IMR-90 (cell line): Measurements from ENCODE around the gene PRKAR1B. TPM values are rescaled to one million over a fixed set of nuclear protein-coding genes. Genes with fewer than 3 reads are reported as not detected.

Experiments used
- ATAC-seq: fragments of 200-7000 bp; cut with Tn5 transposase; 2 replicates; pipeline ENCODE4 v1.9.1; 2020; ENCODE audit warnings: low read depth, mild to moderate bottlenecking, moderate library complexity
- BruUV-seq: library from RNA; stranded (reverse); fragments of 400-500 nt; replicated peaks from 2 replicates; lab custom pipeline; 2021; lab: Mats Ljungman, UMichigan
- CTCF ChIA-PET: fragments of 300-600 bp; formaldehyde crosslinking; extraction: SDS; loops from one replicate; lab custom pipeline; 2021; ENCODE audit warnings: antibody characterized with exemption; lab: Yijun Ruan, JAX
- POLR2A ChIA-PET: fragments of 300-600 bp; sonication (Branson Sonifier 250); formaldehyde crosslinking; loops from one replicate; lab custom pipeline; 2022; ENCODE audit warnings: antibody characterized with exemption; ENCODE audit not compliant: unreplicated experiment; lab: Charles Lee
- DNase-seq: peaks from one replicate; pipeline ENCODE4 v3.0.0; 2013
- H2AFZ ChIP-seq: replicated peaks from 2 replicates; pipeline ENCODE3; 2013; ENCODE audit warnings: low read length, mild to moderate bottlenecking; ENCODE audit not compliant: poor library complexity
- H2AK5ac ChIP-seq: 2 replicates; pipeline ENCODE4 v1.6.1; 2013; ENCODE audit warnings: low read depth, low read length, inconsistent platforms
- H2AK9ac ChIP-seq: replicated peaks from 2 replicates; pipeline ENCODE3; 2013; ENCODE audit warnings: mild to moderate bottlenecking, low read depth, low read length, moderate library complexity; ENCODE audit not compliant: poor library complexity
- H2BK120ac ChIP-seq: 2 replicates; pipeline ENCODE4 v1.6.1; 2013; ENCODE audit warnings: low read depth, low read length, inconsistent platforms
- H2BK15ac ChIP-seq: 3 replicates; pipeline ENCODE4 v1.6.1; 2013; ENCODE audit warnings: low read depth, low read length, inconsistent platforms
- H2BK20ac ChIP-seq: 2 replicates; pipeline ENCODE4 v1.6.1; 2013; ENCODE audit warnings: low read depth, mild to moderate bottlenecking, inconsistent platforms, low read length, moderate library complexity
- H2BK5ac ChIP-seq: 2 replicates; pipeline ENCODE4 v1.6.1; 2013; ENCODE audit warnings: mild to moderate bottlenecking, low read depth, low read length, inconsistent platforms; ENCODE audit not compliant: poor library complexity, severe bottlenecking
- H3K14ac ChIP-seq: replicated peaks from 2 replicates; pipeline ENCODE4 v1.6.1; 2013; ENCODE audit warnings: low read depth, low read length, inconsistent platforms
- H3K18ac ChIP-seq: 2 replicates; pipeline ENCODE4 v1.6.1; 2013; ENCODE audit warnings: low read depth, low read length, control low read depth
- H3K23ac ChIP-seq: 2 replicates; pipeline ENCODE4 v1.6.1; 2013; ENCODE audit warnings: low read depth, low read length, inconsistent platforms
- H3K27ac ChIP-seq: 2 replicates; pipeline ENCODE4 v1.5.1; 2013; ENCODE audit warnings: mild to moderate bottlenecking, control low read depth, low read length; ENCODE audit not compliant: insufficient read depth
- H3K27me3 ChIP-seq: 2 replicates; pipeline ENCODE4 v1.6.1; 2013; ENCODE audit warnings: low read length; ENCODE audit not compliant: control insufficient read depth, insufficient read depth
- H3K36me3 ChIP-seq: 2 replicates; pipeline ENCODE4 v1.6.1; 2013; ENCODE audit warnings: low read length, mixed read lengths; ENCODE audit not compliant: control insufficient read depth, insufficient read depth
- H3K4ac ChIP-seq: 2 replicates; pipeline ENCODE4 v1.6.1; 2013; ENCODE audit warnings: low read depth, low read length, inconsistent platforms
- H3K4me1 ChIP-seq: 2 replicates; pipeline ENCODE4 v1.6.1; 2013; ENCODE audit warnings: low read length, mixed read lengths; ENCODE audit not compliant: control insufficient read depth, insufficient read depth
- H3K4me2 ChIP-seq: 2 replicates; pipeline ENCODE4 v1.6.1; 2013; ENCODE audit warnings: low read depth, mild to moderate bottlenecking, control low read depth, low read length, moderate library complexity
- H3K4me3 ChIP-seq: 2 replicates; pipeline ENCODE4 v1.5.1; 2013; ENCODE audit warnings: low read depth, mild to moderate bottlenecking, control low read depth, low read length, moderate library complexity; ENCODE audit not compliant: insufficient read depth
- H3K56ac ChIP-seq: 2 replicates; pipeline ENCODE4 v1.6.1; 2013; ENCODE audit warnings: low read length, inconsistent platforms; ENCODE audit not compliant: insufficient read depth; ENCODE audit errors: extremely low read depth
- H3K79me1 ChIP-seq, 2 experiments: 2 replicates each; pipeline ENCODE4 v1.6.1; 2013; ENCODE audit warnings: low read length in 2 of 2, inconsistent platforms in 1 of 2, low read depth in 1 of 2
- H3K9ac ChIP-seq: 2 replicates; pipeline ENCODE4 v1.6.1; 2013; ENCODE audit warnings: low read depth, low read length, control low read depth
- H3K9me1 ChIP-seq: 2 replicates; pipeline ENCODE4 v1.6.1; 2013; ENCODE audit warnings: low read length, inconsistent platforms; ENCODE audit not compliant: insufficient read depth
- H3K9me3 ChIP-seq: 2 replicates; pipeline ENCODE4 v1.6.1; 2013; ENCODE audit warnings: low read length; ENCODE audit not compliant: control insufficient read depth, insufficient read depth
- H4K20me1 ChIP-seq: 2 replicates; pipeline ENCODE4 v1.6.1; 2013; ENCODE audit warnings: low read length, inconsistent platforms; ENCODE audit not compliant: insufficient read depth
- H4K5ac ChIP-seq: 2 replicates; pipeline ENCODE4 v1.6.1; 2013; ENCODE audit warnings: mild to moderate bottlenecking, low read depth, low read length, control low read depth
- H4K8ac ChIP-seq, 2 experiments: 2 replicates each; pipeline ENCODE4 v1.6.1; 2013; ENCODE audit warnings: low read depth in 2 of 2, low read length in 2 of 2, control low read depth in 1 of 2, inconsistent platforms in 1 of 2
- H4K91ac ChIP-seq: 2 replicates; pipeline ENCODE4 v1.6.1; 2013; ENCODE audit warnings: low read depth, low read length, inconsistent platforms; ENCODE audit not compliant: insufficient read depth
- MAZ ChIP-seq: IDR thresholded peaks from 2 replicates; pipeline ENCODE4 v1.6.1; 2012; ENCODE audit warnings: low read depth, mild to moderate bottlenecking, low read length, improper control_type of control experiment, moderate library complexity, borderline replicate concordance
- WGBS, 2 experiments: methylation state at CpG; one replicate each; pipeline versions ENCODE4 v1.1.5 to v1.1.7; 2013; ENCODE audit warnings: missing lambda C conversion rate in 2 of 2; ENCODE audit not compliant: insufficient read length in 1 of 2; ENCODE audit errors: extremely low coverage in 2 of 2; 5-methylcytosine and 5-hydroxymethylcytosine counted together
- dilution Hi-C: fragments of 300-500 bp; cut with HindIII; formaldehyde crosslinking; loops from one replicate; pipeline ENCODE4 v1.14.3; 2018; ENCODE audit warnings: low sequenced_read_pairs; ENCODE audit not compliant: unreplicated experiment
- in situ Hi-C: fragments of 300-500 bp; cut with MboI; formaldehyde crosslinking; loops from 3 replicates; pipeline ENCODE4 v1.14.3; 2019; ENCODE audit warnings: low sequenced_read_pairs, inconsistent platforms, mixed read lengths
- intact Hi-C: fragments of 100-400 bp; cut with micrococcal nuclease; formaldehyde crosslinking; loops from 2 replicates; pipeline ENCODE4 v1.10.0; 2022
- polyA plus RNA-seq, 3 experiments: library from polyadenylated mRNA; depleted of rRNA; stranded (reverse); fragments of >200 nt; gene quantifications; 2 replicates each; pipeline ENCODE4 v1.2.3, GENCODE V29; 2012; ENCODE audit warnings: low replicate concordance in 1 of 3
- total RNA-seq: library from RNA; depleted of rRNA; stranded (reverse); fragments of >200 nt; gene quantifications from 2 replicates; pipeline ENCODE4 v1.2.3, GENCODE V29; 2012

PRKAR1B gene
- total and polyA plus RNA-seq, 2 of the 4 experiments (the other 2 are of a cell fraction): 15.2 to 20.2 TPM

GRCh38 chr7:576524-577277 is 150.4 kb downstream of the PRKAR1B start:
- dilution Hi-C loops: no loop called here
- no peak overlapping the region for H3K4ac ChIP-seq
- POLR2A ChIA-PET: no interaction called here

More at GRCh38 chr7:576524-577277, 150.4 kb downstream of the PRKAR1B start:
- Histone ChIP-seq H3K9me1 (no peaks in the 10 kb centered on the region), H3K79me1 (no peaks in the 10 kb centered on the region), H2BK5ac (no peak overlapping the region), H3K23ac (no peak overlapping the region), H3K14ac (no peak overlapping the region), H2BK120ac (no peak overlapping the region), H3K9ac (no peak overlapping the region), H3K36me3 (no peaks in the 10 kb centered on the region), H3K4me2 (no peak overlapping the region), H4K8ac (no peak overlapping the region), H2BK15ac (no peak overlapping the region), H2AK9ac (no peak overlapping the region), H3K27ac (no peak overlapping the region), H4K91ac (no peak overlapping the region), H4K20me1 (no peaks in the 10 kb centered on the region), H3K4me1 (no peaks in the 10 kb centered on the region), H4K5ac (no peak overlapping the region), H2BK20ac (no peak overlapping the region), H2AK5ac (no peak overlapping the region), H3K18ac (no peak overlapping the region), H3K4me3 (no peak overlapping the region), H3K27me3 (no peaks in the 10 kb centered on the region), H2AFZ (no peak overlapping the region), H3K56ac (no peak overlapping the region), H3K9me3 (no peaks in the 10 kb centered on the region)
- intact Hi-C loops (no loop called here), in situ Hi-C loops (no loop called here)
- no TSS peak for BruUV-seq
- TF ChIP-seq MAZ: no peak
- WGBS, 2 experiments: 91% methylated on average over 14 of the region's 37 CpGs; no CpG with 5 or more reads in 1 of the 2 experiments
- CTCF ChIA-PET: no interaction called here
- ATAC-seq (no peak), DNase-seq (no peak)
